Measurements from ENCODE around the gene TBC1D7.

TBC1D7 gene

GRCh38 chr6:13268913-13269518 is 59.3 kb downstream of the TBC1D7 start:
- no peak for DNase-seq (ENCODE audit: low read depth)

GRCh38 chr6:13267142-13267651 is 61.1 kb downstream of the TBC1D7 start:
- DNase-seq (ENCODE audit: low read depth) = no peak

GRCh38 chr6:13263669-13264068 is 64.7 kb downstream of the TBC1D7 start:
- DNase-seq (ENCODE audit: low read depth) = no peak

DNA sequence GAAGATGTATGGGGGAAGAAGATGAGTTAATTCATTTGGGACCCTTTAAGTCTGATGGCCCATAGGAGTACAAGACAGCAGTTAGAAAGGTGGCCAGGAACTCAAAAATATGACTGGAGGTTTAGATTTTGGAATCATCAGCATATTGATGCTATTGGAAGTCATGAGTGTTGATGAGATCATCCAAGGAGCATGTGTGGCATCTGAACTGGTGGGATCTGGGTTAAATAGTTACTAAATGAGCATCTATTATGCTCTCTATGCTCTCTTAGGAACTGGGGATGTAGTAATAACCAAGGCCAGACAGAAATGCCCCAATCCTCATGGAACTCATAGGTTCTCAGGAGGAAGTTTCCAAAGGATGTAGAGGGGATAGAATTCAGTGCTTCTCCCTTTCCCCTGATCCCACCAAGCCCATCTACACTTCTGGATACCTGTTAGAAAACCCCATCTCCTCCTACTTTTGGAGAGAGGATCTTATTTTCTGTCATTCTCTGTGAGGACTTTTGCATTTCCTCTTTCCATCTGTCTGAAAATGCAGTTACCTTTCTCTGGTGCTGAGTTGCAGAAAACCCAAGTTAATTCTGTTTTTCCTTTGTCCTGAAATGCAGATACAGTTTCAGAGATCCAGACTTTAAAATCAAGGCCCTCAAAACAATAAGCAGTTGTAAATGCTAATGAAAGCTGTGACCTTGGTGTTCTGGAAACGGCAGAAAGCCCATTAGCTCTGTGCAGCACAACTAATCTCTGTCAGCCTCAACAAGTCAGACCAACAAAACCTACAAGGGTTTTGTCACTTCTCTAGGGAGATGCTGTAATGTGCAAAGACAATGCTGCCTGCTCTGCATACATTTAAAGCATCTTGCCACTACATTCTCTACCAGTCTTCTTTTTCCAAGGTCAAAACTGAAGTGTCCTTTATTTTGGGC is 65.8 kb downstream of the TBC1D7 start:
- no peak for DNase-seq (ENCODE audit: low read depth)

GRCh38 chr6:13261464-13261994 is 66.8 kb downstream of the TBC1D7 start:
- no peak for DNase-seq (ENCODE audit: low read depth)

- DNase-seq (ENCODE audit: low read depth) = no peak
Observed at GRCh38 chr6:13260831-13261230, 67.5 kb downstream of the TBC1D7 start.

- DNase-seq (ENCODE audit: low read depth) = no peak
Observed at GRCh38 chr6:13260101-13260598, 68.2 kb downstream of the TBC1D7 start.

- no peak for DNase-seq (ENCODE audit: low read depth)
Observed at GRCh38 chr6:13259393-13259792, 68.9 kb downstream of the TBC1D7 start.

DNA sequence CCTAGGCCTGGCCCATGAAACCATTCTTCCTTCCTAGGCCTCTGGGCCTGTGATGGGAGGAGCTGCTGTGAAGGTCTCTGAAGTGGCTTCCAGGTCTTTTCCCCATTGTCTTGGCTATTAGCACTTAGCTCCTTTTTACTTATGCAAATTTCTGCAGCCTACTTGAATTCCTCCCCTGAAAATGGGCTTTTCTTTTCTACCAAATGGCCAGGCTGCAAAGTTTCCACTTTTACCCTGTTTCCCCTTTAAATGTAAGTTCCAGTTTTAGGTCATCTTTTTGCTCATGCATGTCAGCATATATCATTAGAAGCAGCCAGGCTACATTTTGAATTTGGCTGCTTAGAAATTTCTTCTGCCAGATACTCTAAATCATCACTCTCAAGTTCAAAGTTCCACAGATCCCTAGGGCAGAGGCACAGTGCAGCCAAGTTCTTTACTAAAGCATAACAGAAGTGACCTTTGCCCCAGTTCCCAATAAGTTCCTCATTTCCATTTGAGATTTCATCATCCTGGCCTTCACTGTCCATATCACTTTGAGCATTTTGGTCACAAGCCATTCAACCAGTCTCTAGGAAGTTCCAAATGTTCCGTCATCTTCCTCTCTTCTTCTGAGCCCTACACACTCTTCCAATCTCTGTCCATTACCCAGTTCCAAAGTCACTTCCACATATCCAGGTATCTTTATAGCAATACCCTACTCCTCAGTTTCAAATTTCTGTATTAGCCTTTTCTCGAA is 71.9 kb downstream of the TBC1D7 start:
- no peak for DNase-seq (ENCODE audit: low read depth)

Data from HS-27A (cell line).